ENCODE data around the gene GSX2. TPM values are rescaled to one million over a fixed set of nuclear protein-coding genes. Genes with fewer than 3 reads are reported as not detected.

Gene GSX2
- total RNA-seq, 1 donor from 2014 or later = not detected

- H3K9me3 Mint-ChIP-seq (ENCODE audit: low read depth) = no peaks in the 10 kb centered on the region
- peak overlapping the region; percentile 49 for H3K4me3 Mint-ChIP-seq (ENCODE audit: unreplicated experiment)
- no peaks in the 10 kb centered on the region for H3K36me3 Mint-ChIP-seq (ENCODE audit: low read depth)
- H3K27ac Mint-ChIP-seq (ENCODE audit: unreplicated experiment) = no peak overlapping the region
- H3K4me1 Mint-ChIP-seq (ENCODE audit: low read depth) = peaks cover 36% of the 10 kb centered on the region
- no peak for TF ChIP-seq CTCF (IDR thresholded peaks at IDR 0.05)
- H3K27me3 Mint-ChIP-seq (ENCODE audit: low read depth) = peaks cover 30% of the 10 kb centered on the region
- no peak for DNase-seq (ENCODE audit: low spot score)
These were observed 1.5 kb downstream of the GSX2 start for GRCh38 chr4:54101190-54102041.

- Mint-ChIP-seq H3K4me3 (ENCODE audit: unreplicated experiment) (no peak overlapping the region), H3K27me3 (ENCODE audit: low read depth) (peaks cover 25% of the 10 kb centered on the region), H3K4me1 (ENCODE audit: low read depth) (peaks cover 36% of the 10 kb centered on the region), H3K9me3 (ENCODE audit: low read depth) (no peaks in the 10 kb centered on the region), H3K36me3 (ENCODE audit: low read depth) (no peaks in the 10 kb centered on the region), H3K27ac (ENCODE audit: unreplicated experiment) (no peak overlapping the region)
- no peak for TF ChIP-seq CTCF (IDR thresholded peaks at IDR 0.05)
- DNase-seq (ENCODE audit: low spot score) = no peak
These were observed 2.7 kb downstream of the GSX2 start for GRCh38 chr4:54102531-54103106.

GRCh38 chr4:54103190-54103574 lies 3.2 kb downstream of the GSX2 start:
- H3K27me3 Mint-ChIP-seq (ENCODE audit: low read depth) = peaks cover 29% of the 10 kb centered on the region
- no peaks in the 10 kb centered on the region for H3K9me3 Mint-ChIP-seq (ENCODE audit: low read depth)
- H3K27ac Mint-ChIP-seq (ENCODE audit: unreplicated experiment) = no peak overlapping the region
- TF ChIP-seq CTCF (IDR thresholded peaks at IDR 0.05) = no peak
- no peak for DNase-seq (ENCODE audit: low spot score)
- H3K4me1 Mint-ChIP-seq (ENCODE audit: low read depth) = peaks cover 39% of the 10 kb centered on the region
- H3K36me3 Mint-ChIP-seq (ENCODE audit: low read depth) = no peaks in the 10 kb centered on the region
- peak overlapping the region; percentile 59 for H3K4me3 Mint-ChIP-seq (ENCODE audit: unreplicated experiment)

- no peak for TF ChIP-seq CTCF (IDR thresholded peaks at IDR 0.05)
- Mint-ChIP-seq H3K27me3 (ENCODE audit: low read depth) (peaks cover 41% of the 10 kb centered on the region), H3K4me1 (ENCODE audit: low read depth) (peaks cover 37% of the 10 kb centered on the region), H3K9me3 (ENCODE audit: low read depth) (no peaks in the 10 kb centered on the region), H3K4me3 (ENCODE audit: unreplicated experiment) (no peak overlapping the region), H3K36me3 (ENCODE audit: low read depth) (no peaks in the 10 kb centered on the region), H3K27ac (ENCODE audit: unreplicated experiment) (no peak overlapping the region)
- no peak for DNase-seq (ENCODE audit: low spot score)
These were observed 4.9 kb downstream of the GSX2 start for GRCh38 chr4:54104907-54105306.

DNA sequence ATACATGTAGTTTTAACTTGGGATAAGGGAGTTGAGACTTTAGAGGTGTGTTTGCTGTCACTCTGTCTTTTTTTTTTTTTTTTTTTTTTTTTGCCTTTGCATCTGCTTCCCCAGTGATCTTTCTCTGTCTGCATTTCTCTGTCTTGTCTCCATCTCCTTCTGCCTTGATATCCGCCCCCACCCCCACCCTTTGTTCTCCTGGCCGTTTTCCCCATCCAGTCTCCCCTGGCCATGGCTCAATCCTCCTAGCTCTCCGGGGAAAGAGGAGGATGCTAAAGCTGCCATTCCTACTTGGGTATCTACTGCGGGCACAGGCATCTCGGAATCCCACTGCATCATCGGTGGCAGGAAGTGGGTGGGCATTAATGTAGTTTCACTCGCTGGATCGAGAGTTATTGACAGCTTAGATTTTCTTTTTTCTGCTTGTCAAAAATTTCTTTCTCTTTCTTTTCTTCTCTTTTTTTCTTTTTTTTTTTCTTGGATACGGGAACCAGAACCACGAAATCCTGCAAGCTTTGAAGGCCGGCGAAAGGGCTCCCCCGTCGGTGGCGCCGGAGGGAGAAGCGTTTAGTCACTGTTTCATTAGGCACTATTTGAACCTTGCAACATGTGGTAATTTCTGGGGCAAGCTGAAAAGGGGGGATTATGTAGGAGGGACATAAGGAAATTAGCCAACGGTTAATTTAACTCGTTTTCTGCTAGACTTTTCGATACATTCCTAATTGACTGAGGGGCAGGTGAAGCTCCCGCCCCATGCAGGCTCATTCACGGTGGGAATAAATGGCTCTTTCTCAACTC lies 8.2 kb downstream of the GSX2 start:
- H3K27me3 Mint-ChIP-seq (ENCODE audit: low read depth) = peaks cover 30% of the 10 kb centered on the region
- H3K4me3 Mint-ChIP-seq (ENCODE audit: unreplicated experiment) = peak overlapping the region; percentile 72

More for the DNA sequence above, 8.2 kb downstream of the GSX2 start:
- Mint-ChIP-seq H3K9me3 (ENCODE audit: low read depth) (no peaks in the 10 kb centered on the region), H3K36me3 (ENCODE audit: low read depth) (no peaks in the 10 kb centered on the region), H3K27ac (ENCODE audit: unreplicated experiment) (no peak overlapping the region), H3K4me1 (ENCODE audit: low read depth) (peaks cover 28% of the 10 kb centered on the region)
- DNase-seq (ENCODE audit: low spot score) = no peak
- peak; percentile 40 for TF ChIP-seq CTCF (IDR thresholded peaks at IDR 0.05)

Measured in chondrocyte (in vitro differentiated cells).